HUDEP-2 (cell line): ENCODE results near the gene GNAI2.

ENCODE experiments used
- DNase-seq, 76 experiments: peaks; one replicate each; lab custom pipeline; 2025; ENCODE audit not compliant: unreplicated experiment in 76 of 76; lab: John Stamatoyannopoulos, UW

The GNAI2 gene

DNA sequence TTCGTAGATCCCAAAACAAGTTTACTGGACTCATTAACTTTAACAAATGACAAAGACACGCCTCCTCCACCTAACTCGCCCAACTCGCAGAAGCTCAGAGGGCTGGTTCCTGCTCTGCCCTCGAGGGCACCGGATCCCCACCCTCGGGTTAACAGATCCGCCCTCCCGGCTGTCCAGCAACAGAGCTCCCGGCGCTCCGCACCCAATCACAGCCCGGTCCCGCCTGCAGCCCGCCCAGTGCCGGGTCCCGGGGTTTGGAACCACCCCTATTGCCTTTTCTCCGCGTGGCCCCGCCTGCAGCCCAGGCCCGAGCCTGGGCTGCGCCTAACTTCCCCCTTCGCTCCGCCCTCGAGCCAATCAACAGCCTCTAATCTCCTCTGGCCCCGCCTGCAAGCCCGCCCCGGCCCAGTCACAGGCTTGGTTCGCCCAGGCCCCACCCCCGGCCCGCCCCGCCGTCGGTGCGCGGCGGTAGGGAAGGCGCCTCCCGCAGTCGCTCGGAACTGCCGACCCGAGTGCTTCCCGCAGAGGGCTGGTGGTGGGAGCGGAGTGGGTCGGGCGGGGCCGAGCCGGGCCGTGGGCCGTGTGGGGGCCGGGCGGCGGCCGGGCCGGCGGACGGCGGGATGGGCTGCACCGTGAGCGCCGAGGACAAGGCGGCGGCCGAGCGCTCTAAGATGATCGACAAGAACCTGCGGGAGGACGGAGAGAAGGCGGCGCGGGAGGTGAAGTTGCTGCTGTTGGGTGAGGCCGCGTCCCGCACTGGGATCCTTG lies at the start of gene GNAI2:
TSS of gene GNAI2 (plus strand) at position 489 of the 768 bp plus-strand sequence. CDS start at position 621, 132 bp downstream.
- peak in 75 of 76 experiments; percentile 69 to 99 (median 98) for DNase-seq

DNA sequence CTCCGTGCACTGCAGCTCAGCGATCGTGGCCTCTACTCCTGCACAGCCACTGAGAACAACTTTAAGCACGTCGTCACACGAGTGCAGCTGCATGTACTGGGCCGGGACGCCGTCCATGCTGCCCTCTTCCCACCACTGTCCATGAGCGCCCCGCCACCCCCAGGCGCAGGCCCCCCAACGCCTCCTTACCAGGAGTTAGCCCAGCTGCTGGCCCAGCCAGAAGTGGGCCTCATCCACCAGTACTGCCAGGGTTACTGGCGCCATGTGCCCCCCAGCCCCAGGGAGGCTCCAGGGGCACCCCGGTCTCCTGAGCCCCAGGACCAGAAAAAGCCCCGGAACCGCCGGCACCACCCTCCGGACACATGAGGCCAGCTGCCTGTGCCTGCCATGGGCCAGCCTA lies 48.3 kb upstream of the GNAI2 start:
- DNase-seq: no peak

DNA sequence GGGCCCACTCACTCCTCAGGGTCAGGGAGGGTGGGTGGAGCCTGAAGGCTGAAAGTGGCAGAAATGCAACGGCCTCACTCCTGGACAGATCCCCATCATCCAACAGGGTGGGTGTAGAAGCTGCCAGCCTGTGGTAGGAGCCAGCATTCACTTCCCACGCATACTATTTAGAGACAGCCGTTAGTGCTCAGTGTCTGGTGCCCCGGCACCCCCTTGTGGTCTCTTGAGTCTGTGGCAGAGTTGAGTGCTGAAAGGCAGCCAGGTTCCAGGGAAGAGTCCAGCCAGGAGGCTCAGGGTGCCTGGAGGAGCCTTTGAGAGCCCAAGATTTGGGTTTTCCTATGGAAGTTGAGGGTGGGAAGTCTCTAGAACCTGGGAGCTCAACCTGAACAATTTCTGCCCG lies 46.7 kb upstream of the GNAI2 start:
- DNase-seq: peak in 70 of 76 experiments; percentile 11 to 83 (median 58)

DNA sequence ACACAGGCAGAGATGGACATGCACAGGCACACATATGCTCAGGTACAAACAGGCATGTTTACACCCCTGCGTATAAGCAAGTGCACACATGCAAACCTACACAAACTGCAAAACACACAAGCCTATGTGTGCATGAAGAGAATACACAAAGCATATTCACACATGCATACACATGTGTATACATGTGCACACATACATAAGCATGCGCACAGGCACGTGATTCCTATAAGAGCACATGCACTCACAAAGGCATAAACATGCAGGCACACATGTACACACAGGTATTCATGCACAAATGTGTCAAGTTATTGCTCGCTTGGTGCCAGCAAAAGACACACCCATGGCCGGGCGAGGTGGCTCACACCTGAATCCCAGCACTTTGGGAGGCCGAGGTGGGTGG lies 46.0 kb upstream of the GNAI2 start:
- no peak for DNase-seq

DNA sequence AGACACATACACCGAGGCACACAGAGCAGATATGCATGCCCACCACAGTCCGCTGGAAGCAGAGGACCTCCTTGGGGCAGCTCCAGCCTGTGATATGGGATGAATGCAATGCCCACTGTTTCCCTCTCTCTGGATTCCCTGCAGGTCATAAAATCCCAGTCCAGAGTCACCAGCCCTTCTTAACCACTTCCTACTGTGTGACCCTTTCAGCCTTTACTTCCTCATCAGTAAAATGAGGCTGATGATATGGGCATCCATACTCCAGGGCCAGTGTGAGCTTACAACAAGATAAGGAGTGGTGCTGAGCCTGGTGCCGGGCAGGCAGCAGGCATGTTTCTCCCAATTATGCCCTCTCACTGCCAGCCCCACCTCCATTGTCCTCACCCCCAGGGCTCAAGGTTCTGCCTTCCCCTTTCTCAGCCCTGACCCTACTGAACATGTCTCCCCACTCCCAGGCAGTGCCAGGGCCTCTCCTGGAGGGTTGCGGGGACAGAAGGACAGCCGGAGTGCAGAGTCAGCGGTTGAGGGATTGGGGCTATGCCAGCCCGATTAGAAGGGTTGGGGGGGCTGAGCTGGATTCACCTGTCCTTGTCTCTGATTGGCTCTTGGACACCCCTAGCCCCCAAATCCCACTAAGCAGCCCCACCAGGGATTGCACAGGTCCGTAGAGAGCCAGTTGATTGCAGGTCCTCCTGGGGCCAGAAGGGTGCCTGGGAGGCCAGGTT lies 44.9 kb upstream of the GNAI2 start, which contains the start of gene GNAT1:
TSS of gene GNAT1 (plus strand) at position 675 of the 725 bp plus-strand sequence. CDS start 116 bp downstream, outside the sequence.
- DNase-seq: no peak

DNA sequence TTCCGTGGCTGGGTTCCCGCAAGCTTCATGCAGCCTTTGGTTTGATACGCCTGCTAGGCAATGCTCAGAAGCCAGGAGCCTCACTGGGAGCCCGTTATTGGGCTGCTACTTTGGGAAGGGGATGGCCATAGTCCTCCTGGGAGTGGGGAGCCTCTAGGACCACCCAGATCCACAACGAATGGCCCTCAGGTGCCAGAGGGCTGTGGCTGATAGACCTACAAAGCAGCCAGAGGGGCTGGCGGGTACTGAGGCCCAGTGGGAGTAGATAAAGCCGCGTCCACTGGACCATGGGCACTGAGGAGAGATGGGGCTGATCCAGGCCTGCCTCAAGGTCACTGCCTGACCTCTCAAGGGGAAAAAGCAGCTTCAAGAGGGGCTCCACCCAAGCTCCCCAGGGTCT lies 43.9 kb upstream of the GNAI2 start:
- DNase-seq: no peak

DNA sequence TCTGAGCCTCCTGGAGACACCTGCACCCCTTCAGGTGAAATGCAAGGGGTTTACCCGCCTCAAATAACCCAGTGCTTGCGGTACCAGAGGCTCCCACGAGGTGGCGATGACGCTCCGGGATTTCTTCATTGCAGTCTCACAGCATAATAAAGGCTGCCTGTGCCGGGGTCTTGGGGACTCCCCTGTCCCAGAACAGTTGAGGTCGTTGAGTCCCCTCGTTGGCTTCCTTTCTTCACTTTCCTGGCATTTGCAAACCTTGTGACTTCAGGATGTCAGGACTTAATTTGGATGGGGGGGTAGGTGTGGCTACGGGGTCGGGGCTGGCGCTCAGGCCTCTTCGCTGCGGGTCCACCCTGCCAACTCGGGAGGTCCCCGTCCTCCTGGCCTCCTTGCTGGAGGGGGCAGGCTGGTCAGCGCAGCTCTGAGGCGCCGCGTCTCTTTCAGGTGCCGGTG lies 43.3 kb upstream of the GNAI2 start:
- DNase-seq: peak in 51 of 76 experiments; percentile 2 to 69 (median 33)

DNA sequence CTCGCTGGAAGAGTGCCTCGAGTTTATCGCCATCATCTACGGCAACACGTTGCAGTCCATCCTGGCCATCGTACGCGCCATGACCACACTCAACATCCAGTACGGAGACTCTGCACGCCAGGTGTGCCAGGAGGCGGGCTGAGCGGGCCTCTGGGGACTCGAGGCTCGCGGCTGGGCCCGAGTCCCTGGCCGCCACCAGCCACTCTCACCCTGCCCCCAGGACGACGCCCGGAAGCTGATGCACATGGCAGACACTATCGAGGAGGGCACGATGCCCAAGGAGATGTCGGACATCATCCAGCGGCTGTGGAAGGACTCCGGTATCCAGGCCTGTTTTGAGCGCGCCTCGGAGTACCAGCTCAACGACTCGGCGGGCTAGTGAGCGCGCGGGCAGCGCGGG lies 42.7 kb upstream of the GNAI2 start:
- DNase-seq: no peak

DNA sequence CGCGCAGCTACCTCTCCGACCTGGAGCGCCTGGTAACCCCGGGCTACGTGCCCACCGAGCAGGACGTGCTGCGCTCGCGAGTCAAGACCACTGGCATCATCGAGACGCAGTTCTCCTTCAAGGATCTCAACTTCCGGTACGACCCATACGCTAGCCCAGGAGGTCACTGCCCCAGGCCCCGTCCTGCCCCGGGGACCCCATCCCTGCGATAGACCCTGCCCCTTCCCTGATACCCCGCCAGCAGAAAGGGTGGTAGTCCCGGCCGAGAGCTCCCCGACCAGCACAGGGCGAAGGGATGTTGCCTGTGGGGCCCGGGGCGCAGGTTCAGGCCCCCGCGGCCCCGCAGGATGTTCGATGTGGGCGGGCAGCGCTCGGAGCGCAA lies 42.3 kb upstream of the GNAI2 start:
- no peak for DNase-seq

DNA sequence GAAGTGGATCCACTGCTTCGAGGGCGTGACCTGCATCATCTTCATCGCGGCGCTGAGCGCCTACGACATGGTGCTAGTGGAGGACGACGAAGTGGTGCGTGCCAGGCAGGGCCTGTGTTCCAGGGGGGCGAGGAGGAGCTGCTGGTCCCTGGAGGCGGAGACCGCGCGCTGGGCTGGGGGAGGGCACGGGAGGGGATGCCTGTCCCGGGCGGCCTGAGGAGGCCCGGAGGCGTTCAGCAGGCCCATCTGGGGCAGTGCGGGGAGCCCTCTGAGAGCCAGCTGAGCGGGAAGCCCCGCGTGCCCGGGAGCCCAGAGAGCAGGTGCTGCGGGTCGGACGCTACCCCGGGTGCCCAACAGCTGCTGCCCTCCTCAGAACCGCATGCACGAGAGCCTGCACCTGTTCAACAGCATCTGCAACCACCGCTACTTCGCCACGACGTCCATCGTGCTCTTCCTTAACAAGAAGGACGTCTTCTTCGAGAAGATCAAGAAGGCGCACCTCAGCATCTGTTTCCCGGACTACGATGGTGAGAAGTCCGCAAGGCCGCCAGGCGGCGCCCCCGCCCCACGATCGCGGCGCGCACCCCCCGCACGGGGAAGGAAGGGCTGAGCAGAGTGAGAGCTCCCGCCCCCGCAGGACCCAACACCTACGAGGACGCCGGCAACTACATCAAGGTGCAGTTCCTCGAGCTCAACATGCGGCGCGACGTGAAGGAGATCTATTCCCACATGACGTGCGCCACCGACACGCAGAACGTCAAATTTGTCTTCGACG lies 41.7 kb upstream of the GNAI2 start:
- DNase-seq: peak in 50 of 76 experiments; percentile 1 to 55 (median 34)

DNA sequence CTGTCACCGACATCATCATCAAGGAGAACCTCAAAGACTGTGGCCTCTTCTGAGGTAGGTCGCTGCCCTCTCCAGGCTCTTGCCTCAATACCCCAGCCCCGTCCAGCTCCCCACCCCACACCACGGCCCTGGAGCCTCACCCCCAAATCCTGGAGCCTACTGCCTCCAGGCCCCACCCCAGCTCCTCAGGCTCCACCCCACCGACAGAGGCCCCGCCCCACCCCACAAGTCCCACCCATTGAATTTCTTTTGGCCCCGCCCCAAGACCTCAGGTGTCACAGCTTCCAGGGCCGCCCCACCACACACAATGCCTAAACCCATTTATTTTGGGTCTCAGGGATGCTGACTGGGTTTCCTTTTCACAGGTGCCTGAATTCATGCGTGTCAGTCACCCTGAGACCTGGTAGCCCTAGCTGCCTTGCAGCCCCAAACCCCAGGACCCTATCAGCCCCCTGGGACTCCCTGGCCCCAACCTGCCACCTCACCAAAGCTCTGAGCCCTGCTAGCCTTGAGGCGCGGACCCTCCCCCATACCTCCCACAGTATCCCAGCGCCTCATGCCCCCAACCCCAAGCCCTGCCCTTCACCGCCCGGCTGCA lies 41.0 kb upstream of the GNAI2 start:
- peak in 12 of 76 experiments; percentile 6 to 29 (median 12) for DNase-seq

DNA sequence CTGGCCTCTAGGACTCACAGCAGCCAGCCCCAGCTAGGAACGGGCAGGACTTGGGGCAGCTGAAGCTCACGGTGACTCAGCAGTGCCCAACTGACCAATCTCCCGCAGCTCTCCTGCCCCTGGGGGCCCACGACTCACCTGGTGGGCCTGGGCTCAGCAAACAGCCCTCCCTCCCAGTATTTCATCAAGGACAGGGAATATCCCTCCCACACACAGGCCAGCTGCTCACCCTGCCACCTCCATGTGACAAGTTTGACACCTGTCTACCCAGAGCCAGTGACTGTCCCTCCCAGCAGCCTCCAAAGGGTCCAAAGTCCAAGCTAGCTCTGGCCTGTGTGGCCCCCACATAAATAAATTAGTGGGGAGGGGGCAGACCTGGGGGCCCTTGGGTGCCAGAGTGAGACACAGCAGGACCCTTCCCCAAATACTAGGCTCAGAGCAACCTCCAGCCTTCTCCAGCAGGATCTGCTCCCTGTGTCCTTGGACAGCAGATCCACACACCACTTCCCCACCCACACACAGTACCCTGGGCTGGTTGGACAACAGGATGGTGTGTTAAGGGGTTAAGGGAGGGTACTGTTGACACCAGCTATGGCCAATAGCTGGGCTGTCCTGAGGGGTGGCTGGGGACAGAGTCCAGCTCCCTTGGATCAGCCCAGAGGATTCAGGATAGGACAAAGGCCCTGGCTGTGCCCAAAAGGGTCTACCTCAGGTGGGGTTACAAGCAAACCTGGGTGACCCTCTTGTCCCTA lies 40.3 kb upstream of the GNAI2 start:
- no peak for DNase-seq

DNA sequence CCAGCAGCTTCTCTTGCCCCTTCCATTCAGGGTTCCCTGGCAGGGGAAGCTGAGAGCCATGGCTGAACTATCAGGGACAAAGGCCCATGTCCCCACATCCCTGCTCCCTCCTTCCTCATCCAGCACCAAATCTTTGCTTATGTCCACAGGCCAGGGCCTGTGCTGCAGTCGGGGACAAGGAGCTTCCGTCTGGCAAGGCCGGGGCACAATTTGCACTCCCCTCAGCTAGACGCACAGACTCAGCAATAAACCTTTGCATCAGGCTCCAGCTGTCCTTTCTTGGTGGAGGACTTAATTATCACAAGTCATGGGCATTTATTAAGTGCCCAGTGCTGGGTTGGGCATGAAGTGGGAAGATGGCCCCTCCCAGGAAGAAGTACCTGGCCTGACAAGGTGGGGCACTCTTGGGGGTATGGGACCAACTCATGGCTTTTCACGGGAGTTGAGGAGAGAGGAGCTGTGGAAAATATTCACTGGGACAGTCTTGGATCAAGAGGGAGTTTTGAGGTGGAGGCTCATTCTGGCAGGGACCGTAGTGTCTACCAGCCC lies 39.7 kb upstream of the GNAI2 start:
- no peak for DNase-seq

DNA sequence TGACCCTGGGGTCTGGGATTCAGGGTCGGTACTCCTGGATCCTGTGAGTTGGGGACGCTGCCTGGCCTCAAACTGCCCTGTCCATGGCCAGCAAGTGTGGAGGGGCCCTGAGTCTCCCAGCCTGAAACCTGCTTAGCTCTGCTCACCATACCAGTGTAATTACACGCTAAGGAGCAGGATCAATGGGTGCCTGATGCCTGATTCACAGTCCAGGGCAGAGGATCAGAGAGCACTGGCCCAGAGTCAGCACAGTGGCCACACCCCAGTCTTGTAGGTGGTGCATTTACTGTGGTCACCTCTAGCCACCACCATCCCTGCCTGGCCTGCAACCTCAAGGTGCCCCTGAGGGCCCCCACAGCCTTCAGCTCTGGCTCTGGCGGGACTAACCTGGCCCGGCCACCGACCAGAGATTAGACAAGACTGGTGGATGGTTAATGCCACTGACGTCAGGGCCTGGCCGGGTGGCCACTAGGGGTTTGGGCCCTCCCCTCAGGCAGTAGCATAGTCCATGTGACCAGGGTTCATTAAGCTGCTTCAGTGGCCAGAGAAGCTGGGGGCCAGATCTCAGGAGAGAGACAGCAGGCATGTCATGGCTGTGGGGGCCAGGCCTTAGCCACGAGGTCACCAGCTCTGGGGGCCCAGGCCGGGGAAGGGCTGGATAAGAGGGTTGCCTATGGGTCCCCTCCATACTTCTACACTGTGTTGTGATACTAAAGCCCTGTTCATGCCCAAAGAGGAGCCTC lies 34.3 kb upstream of the GNAI2 start:
- DNase-seq: no peak

DNA sequence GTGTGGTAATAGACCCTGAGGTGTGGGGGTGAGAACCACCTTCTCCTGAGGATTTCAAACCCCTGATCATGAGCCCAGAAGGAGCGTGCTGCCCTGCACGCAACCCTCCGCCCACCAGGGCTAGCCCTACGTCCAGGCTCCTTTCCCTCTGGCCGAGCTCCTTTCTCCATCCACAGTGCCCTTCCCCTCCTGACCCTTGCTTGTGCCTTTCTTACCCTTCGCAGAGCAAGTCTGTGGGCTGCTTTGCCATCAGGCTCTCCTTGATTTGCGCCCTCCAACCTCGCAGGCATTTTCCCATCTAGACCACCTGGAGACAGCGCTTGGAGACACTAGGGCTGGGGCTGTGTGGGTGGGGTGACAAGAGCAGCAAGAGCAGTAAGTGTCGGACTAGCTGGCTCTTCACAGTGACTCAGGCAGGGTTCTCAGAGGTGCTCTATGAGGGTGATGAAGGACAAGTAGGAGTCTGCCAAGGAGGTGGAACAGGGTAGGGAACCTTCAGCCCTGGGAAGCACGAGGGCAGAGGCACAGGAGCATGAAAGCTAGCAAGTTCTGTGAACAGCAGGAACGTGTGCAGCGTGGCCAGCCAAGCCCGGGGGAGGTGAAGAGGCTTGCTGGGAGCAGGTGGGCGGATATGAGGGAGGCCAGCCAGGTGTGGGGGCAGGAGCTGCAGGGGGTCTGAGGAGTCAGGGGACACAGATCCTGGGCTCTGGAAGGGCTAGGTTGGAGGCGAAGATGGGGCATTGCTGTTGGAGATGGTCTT lies 33.5 kb upstream of the GNAI2 start:
- DNase-seq: no peak

DNA sequence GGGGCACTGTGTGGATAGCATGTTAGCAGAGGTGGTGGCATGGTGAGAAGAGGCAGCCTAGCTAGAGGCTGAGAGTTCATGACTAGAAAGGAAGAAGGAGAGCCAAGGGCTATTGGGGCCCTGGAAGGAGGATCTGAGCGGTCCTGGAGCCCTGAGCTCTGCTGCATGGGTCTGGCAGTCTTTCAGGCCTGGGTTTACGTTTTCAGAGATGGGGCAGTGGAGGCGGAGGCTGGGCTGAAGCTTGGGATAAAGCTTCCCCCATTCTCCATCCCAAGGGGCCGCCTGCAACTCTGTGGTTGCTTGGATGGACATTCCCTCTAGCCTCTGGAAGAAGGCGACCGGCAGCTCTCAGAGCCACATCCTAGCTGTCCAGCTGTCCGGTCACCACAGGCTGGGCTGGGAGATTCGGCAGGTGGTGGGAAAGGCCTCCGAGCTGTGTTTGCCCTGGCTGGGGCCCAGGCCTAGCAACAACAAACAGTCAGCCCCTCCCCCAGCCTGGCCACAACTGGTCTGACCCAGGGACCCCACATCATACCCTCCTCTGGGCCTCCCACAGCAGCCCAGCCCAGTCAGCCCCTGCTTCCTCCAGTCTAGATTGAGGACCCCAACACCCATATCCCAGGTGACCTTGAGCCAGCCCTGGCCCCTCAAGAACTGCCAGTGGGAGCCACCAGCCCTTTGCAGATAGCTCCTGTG lies 32.7 kb upstream of the GNAI2 start:
- no peak for DNase-seq
